Epidermal melanocyte (primary cell): Measurements from ENCODE around the gene CYLD.

Experiments used
- DNase-seq: peaks from one replicate; pipeline ENCODE4 v3.0.0; 2011; ENCODE audit warnings: low spot score; ENCODE audit not compliant: insufficient read length

Gene CYLD

DNA sequence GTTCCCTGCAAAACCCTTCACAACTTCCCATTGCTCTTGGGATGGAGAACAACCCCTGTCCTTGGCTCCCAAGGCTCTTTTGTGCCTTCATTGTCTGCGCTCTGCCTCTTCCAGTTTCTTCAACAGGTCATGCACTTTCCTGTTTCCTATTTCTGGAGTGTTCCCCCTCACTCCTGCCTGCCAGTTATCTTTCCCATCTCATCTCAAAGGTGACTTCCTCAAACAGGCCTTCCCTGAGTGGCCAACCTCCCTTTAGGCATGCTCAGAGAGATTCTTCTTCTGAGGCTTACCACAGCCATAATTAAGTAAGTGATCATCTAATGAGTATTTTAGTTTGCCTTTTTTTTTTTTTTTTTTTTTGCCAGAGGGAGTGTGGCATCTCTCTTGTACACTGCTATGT lies 2.9 kb upstream of the CYLD start:
- DNase-seq: no peak

DNA sequence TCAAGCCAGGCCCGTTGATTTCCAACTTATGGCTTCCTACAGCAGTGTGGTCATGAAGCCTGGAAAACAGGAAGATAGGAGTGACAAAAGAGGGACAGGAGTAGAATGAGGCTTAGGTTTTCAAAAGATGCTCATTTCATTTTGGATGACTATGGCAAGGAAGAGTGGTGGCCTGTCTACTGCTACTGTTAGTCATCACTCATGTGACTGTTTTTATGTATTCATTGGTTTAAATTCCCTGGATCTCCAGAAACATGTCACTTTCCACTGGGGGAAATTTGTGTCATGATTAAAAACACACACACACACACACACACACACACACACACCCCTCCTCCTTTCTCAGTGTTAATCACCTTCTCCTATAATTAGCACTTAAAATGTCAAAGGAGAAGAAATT lies 1.1 kb upstream of the CYLD start:
- no peak for DNase-seq

DNA sequence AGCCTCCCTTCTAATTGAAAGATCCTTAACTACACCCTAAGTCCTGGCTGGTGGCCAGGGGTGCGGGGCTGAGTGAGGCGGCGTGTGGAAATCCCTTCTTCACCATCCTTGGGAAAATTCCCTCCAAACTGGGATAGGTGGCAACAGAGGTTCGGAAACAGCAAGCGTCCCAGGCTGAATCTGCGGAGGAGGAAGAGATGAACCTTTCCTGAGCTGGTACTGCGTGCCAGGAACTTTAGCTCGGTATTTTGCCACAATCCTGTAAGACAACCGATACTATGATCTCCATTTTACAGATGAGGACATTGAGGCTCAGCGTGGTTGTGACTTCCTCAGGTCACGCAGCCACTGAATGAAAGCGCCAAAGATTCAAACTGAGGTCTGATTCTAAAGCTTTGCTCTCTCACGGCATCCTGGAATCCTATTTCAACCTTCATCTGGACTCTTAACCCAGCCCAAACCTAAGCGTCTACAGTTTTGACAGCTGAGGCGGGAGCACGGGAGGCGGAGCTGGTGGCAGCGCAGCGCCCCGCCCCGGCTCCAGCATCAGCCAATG lies 583 bp upstream of the CYLD start:
- DNase-seq: no peak

DNA sequence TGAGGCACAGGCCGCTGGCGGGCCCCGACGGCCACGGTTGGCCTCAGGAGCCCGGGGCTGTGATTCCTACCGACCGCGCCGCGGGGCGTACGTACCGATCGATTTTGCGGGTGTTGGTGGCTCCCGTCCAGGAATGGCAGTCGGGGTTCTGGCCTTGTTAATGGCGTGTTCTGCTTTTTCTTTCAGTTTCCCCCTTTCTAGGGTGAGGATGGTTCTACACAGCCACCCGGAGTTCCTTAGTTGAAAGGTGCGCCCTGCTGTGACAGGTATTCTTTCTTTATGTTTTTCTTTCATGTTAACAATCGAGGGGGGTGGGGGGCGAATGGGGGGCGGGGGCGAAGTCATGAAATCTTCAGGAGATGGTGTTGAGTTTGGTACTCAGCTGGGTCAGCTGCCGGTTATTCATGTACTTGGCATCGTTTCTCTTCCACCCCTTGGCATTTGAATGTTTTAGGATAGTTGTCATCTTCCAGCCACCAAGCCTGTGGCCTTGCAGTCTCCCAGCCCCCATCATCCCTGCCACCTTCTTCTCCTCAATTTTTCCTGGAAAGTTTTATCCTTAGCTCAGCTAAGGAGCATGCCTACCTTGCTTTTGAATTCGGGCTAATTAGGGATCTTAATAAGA lies 802 bp downstream of the CYLD start:
- DNase-seq: no peak

DNA sequence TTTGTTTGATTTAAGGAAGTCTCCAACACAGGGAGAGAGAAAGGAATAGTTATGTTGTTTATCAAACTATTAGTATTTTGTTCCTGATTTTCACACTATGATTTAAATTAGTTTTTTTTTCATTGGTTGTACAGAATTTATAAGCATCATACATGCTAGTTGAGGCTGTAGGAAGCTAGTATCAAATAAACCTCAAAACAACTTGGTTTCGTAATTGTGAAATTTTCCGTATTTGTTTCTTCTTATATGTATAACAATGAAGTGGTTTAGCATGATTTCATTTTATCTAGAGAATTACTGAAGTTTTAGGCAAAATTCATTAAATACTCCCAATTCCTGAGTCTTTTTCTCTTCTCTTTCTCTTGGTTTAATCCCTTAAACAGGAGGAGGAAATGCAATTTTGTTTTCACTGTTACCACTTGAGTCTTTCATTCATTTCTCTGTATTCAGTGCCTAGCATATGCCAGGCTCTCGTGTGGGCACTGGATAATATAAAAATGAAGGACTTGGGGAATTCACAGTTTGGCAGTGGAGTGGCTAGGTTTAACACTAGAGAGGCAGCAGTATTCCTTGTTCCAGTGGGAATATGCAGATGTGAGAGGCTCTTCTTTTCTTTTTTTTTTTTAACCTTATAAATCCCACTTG lies 1.8 kb downstream of the CYLD start:
- no peak for DNase-seq

DNA sequence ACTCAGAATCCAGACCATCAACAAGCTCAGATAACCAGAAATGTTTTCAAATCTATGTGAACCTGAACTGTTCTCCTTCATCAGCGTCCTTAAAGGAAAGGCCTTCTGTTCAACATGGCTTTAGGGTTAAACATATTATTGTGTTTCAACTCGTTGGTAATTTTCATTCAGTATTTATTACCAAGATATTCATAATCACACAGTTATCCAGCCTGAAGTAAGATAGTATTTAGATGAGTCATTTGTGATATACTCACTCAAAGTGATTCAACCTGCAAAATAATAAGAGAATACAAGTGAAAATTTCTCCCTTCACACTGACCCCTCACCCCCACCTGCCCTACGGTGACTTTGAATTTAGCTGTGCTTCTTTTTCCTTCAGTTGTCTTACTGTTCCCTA lies 3.0 kb downstream of the CYLD start:
- DNase-seq: no peak

DNA sequence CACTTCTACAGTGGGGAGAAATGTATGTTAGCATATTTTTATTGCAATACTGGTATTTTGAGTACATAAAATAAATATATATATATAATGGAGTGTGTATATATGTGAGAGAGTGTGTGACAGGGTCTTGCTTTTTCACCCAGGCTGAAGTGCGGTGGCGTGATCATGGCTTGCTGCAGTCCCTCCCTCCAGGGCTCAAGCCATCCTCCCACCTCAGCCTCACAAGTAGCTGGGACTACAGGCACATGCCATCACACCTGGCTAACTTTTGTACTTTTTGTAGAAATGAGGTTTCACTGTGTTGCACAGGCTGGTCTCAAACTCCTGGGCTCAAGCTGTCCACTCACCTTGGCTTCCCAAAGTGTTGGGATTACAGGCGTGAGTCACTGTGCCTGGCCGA lies 4.1 kb downstream of the CYLD start:
- DNase-seq: no peak

DNA sequence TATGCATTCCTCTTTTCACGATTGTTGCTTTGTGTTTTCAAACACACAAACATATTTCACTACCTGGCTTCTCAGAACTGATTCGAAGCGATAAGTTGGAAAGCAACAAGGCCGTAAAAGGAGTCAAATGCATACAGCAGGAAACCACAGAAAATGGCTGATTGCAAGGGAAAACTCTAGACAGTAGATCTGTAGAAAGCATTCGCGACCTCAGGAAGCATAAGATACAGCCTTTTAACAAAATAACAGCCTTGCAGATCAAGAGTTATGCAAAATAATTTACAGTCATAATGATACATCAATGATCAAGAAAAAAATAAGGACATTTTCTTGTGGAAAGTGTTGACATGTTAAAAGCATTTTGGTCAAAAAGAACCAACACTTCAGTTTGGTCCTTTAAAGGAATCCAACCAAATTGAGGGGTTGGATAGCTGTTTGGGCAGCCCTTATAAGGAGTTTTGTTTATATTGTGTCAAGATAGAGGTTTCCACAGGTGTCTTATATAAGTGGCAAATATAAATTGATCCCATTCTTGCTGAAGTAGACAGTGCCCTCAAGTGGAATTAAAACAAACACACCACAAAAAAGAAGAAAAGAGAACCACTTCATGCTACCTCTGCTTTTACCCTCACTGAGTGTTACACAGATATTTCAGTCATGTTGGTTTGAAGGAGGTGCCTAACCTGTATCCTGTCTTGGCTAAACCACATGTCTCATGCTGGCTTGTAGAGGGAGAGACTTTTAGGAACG lies 5.5 kb downstream of the CYLD start:
- no peak for DNase-seq

DNA sequence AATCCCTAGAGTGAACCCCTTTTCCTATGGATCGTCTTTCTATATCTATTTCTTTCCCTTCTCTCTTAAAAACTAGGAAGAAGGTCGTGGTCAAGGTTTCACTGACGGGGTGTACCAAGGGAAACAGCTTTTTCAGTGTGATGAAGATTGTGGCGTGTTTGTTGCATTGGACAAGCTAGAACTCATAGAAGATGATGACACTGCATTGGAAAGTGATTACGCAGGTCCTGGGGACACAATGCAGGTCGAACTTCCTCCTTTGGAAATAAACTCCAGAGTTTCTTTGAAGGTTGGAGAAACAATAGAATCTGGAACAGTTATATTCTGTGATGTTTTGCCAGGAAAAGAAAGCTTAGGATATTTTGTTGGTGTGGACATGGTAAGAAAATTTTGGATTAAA lies 9.6 kb downstream of the CYLD start:
- DNase-seq: no peak

DNA sequence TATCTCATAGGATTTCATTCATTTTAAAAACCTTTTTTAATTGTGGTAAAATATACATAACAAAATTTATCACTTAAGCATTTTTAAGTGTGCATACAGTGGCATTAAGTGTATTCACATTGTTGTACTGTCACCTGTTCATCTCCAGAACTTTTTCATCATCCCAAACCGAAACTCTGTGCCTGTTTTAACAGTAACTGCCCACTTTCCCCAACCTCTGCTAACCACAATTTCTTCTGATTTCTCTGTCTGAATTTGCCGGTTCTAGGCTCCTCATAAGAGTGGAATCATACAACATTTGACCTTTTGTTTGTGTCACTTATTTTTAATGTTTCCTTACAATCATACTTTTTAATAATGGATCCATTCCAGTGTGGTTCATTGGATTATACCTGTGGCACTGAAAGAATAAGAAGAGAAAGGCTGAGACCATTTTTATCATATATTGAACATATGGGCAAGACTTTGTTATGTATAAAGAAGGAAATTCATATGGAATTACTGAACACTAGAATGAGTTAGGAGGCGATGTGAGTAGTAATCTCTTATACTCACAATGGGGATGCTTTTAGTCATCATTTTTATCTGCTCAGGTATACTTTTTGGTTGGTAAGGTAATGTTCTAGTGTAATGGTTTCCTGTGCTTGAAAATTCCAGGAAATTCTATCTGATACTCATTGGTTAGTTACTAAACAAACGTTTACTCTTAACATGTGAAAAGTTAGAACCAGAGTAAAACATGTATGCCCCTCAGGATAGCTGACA lies 10.8 kb downstream of the CYLD start:
- DNase-seq: no peak

DNA sequence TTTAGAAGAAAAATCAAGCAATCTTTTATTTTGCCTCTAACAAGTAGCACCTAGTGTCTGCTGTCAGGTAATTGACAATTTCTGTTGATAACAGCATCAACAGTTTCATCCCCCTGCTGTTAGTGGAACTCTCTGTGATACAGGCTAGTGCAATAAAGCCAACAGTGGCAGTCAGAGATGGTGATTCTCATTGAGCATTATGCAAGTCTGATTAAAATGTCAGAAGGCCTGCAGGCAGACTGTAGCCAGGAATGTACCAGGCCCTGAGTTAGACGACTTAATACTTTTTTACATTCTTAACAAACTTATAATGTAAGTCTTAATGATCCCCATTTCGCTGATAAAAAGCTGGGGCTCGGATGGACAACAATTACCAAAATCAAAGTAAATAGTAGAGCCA lies 14.6 kb downstream of the CYLD start:
- DNase-seq: no peak

DNA sequence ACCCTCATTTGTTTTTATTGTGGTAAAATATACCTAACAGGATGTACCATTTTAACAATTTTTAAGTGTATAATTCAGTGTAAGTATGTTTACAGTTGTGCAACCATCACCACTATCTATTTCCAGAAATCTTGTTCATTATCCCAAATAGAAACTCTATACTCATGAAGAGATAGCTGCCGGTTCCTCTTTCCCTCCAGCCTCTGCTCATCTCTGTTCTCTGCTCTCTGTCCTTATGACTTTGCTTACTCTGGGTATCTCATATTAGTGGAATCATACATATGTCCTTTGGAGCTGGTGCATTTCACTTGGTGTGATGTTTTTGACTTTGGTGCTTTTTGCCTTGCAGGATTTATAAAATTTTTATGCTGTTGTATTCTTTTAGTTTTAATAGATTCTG lies 19.4 kb downstream of the CYLD start:
- no peak for DNase-seq

DNA sequence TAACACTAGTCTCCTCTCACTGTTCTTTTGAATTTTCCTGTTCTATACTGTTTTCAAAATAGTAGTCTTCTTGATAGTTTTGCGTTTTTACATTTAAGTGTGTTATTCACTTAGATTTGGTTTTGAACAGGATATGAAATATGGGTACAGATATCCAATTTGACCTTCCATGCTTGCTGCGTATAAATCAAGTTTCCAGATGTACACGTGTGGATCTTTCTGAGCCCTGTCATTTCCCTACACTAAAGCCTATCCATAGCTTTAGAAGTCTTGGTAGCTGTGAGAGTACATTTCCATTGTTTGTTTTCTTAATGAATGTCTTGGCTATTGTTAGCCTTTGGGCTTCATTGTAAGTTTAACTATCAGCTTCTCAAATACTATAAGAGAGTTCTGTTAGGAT lies 20.4 kb downstream of the CYLD start:
- DNase-seq: no peak

DNA sequence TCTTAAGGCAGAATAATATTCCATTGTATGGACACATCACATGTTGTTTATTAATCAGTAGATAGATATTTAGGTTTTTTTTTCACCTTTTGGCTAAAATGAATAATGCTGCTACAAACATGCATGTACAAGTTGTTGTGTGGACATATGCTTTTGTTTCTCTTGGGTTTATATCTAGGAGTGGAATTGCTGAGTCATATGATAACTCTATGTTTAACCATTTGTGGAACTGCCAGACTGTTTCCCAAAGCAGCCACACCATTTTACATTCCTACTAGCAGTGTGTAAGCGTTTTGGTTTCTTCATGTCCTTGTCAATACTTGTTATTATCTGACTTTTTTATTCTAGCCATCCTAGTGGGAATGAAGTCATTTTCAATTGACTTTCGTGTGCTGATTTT lies 21.3 kb downstream of the CYLD start:
- no peak for DNase-seq

DNA sequence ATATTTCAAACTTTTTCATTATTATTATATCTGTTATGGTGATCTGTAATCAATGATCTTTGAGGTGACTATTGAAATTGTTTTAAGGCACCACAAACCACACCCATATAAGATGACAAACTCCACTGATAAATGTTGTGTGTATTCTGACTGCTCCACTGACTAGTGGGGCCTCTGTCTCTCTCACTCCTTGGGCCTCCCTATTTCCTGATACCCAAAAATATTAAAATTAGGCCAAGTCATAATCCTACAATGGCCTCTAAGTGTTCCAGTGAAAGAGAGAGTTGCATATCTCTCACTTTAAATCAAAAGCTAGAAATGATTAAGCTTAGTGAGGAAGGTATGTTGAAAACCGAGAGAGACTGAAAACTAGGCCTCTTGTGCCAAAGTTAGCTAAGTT lies 23.4 kb downstream of the CYLD start:
- DNase-seq: no peak

DNA sequence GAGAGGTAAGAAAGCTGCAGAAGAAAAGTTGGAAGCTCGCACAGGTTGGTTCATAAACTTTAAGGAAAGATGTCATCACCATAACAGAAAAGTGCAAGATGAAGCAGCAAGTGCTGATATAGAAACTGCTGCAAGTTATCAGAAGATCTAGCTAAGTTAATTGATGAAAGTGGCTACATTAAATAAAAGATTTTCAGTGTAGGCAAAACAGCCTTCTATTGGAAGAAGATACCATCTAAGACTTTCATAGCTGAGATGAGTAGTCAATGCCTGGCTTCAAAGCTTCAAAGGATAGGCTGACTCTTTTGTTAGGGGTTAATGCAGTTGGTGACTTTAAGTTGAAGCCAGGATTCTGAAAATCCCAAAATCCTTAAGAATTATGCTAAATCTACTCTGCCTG lies 24.0 kb downstream of the CYLD start:
- no peak for DNase-seq

DNA sequence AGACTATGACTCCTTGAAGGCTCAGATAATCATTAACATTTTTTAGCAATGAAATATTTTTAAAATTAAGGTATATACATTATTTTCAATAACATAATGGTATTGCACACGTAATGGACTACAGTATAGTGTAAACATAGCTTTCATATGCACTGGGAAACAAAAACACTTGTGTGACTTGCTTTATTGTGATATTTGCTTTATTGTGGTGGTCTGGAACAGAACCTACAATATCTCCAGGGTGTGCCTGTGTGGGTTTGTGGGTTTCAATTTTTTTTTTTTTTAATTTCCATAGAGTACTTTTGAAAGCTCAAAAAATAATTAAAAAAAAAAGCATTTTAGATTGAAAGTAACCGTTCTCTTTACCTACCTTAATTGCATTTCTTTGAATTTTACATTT lies 25.3 kb downstream of the CYLD start:
- DNase-seq: no peak

DNA sequence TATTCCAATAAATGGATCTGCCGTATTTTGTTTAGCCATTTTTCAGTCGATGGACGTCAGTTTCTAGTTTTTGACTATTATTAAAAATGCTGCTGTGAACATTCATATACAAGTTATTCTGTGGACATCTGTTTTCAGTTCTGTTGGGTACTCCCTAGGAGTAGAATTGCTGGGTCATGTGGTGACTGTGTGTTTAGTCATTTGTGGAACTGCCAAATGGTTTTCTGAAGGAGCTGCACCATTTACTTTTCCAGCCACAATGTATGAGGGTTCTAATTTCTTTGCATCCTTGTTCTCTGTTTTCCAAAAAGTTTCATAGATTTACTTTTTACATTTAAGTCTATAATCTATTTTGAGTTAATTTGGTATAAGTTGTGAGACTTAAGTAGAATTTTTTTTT lies 29.5 kb downstream of the CYLD start:
- no peak for DNase-seq

DNA sequence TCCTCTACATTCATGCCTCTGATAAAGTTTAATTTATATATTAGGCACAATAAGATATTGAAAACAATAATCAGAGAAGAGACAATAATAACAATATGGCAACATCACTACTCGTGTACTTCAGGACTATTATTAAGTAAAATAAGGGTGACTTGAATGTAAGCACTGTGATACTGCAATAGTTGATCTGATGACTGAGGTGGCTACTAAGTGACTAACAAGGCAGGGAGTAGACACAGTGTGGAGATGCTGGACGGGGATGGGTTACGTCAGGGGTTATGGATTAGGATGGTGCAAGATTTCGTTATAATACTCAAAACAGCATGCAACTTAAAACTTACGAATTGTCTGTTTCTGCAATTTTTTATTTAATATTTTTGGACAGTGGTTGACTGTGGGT lies 32.5 kb downstream of the CYLD start:
- no peak for DNase-seq

DNA sequence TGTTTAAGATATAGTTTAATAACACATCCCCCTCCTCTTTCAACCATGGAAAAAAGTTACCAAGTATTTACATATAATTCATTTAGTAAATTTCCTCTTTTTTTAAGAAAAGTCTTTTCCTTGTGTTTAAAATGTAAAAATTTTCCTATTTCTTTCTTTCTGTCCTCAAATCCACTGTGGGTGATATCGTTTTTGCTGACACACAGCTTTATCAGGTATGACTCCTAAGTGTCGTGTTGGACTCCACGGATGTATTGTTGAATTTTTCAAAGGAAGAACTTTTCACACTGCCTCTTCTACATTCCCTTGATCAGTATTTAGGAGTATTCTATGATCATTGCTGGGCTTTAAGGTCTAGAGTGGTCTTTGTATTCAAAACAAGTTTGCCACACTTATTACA lies 33.1 kb downstream of the CYLD start:
- no peak for DNase-seq

DNA sequence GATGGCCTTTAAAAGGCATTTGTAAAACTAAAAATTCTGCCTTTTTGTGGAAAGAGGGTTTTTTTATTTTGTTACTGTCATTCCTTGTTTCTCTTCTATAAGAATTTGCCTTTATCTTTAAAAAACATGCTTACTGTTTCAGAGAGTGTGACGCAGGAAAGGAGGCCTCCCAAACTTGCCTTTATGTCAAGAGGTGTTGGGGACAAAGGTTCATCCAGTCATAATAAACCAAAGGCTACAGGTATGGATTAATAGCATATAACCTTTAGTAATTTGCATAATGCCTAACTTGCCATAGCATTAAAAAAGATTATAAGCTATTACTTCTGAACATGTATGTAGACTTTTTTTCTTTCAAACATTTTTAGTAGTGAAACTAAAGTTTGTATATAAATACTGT lies 34.2 kb downstream of the CYLD start:
- DNase-seq: no peak
